HG03280 (cell line): ENCODE measurements around the gene CCHCR1.
A peak's percentile ranks its signal among the peaks of the same experiment; 100 is the strongest.
"Not testable (repeated sequence)": the region's sequence is repeated elsewhere in the genome, so short reads cannot be mapped to it uniquely, and the experiment has no call there.

Experiments
- ATAC-seq: cut with Tn5 transposase; IDR thresholded peaks from one replicate; pipeline ENCODE4 v1.9.1; 2021; ENCODE audit warnings: mild to moderate bottlenecking, moderate library complexity; ENCODE audit not compliant: unreplicated experiment

CCHCR1 gene

GRCh38 chr6:31185695-31186051 is 28.1 kb upstream of the CCHCR1 start:
- ATAC-seq: not testable (repeated sequence)

DNA sequence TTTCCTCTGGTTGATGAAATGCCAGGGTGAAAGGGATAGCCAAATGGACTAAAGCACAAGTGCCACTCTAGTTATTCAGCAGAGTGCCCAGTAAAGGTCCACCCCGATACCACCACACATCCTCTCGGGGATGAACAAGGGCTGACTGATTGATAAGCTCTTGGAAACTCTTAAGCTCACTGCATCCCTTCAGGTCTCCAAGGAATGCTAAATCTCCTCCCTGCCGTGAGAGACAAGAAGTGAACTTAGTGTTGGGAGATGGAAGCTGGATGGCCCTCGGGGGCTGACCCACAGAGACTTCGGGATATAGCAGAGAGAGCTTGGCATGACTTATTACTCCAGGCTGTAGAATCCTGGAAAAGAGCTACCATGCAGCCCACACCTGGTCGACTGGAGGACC is 26.3 kb upstream of the CCHCR1 start:
- ATAC-seq: not testable (repeated sequence)

DNA sequence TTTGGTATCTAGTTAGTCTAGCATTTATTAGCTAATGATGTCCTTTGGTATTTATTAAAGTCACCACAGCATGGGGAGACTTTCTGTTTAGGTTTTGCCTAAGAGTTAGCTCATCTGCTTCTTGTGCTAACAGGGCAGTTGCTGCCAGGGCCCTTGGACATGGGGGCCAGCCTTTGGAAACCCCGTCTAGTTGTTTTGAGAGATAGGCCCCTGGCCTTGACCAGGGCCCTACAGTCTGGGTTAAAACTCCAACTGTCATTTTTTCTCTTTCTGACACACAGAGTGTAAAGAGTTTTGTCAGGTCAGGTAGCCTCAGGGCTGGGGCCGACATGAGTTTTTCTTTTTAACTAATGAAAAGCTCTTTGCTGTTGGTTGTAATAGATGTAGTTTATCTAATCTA is 25.7 kb upstream of the CCHCR1 start:
- not testable (repeated sequence) for ATAC-seq

GRCh38 chr6:31180500-31180899 is 22.9 kb upstream of the CCHCR1 start:
- ATAC-seq: no peak

DNA sequence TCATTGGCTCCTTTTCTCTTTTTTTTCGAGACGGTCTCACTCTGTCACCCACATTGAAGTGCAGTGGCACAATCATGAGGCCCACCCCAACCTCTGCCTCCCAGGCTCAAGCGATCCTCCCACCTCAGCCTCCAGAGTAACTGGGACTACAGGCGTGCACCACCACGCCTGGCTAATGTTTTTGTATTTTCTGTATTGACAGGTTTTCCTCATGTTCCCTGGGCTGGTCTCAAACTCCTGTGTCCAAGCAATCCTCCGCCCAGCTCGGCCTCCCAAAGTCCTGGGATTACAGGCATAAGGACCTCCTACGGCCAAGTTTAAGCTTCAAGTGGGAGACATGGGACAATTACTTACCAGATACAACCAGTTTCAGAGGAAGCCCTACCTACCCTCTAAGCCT is 22.3 kb upstream of the CCHCR1 start:
- ATAC-seq: no peak

DNA sequence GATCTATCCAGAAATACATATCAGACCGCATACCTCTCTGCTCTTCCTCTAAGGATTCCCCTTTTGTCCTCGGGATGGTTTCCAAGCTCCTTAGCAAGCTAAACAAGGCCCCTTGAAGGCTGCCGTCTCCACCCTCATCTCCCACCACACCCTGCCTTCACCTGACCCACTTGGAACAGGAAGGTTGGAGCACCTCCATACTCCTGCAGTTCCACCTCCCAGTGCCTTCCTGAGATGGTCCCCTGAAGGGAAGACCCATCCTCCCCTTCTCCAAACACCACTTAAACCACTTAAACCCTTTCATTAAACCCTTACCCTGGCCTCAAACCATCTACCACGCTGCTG is 21.4 kb upstream of the CCHCR1 start:
- no peak for ATAC-seq

DNA sequence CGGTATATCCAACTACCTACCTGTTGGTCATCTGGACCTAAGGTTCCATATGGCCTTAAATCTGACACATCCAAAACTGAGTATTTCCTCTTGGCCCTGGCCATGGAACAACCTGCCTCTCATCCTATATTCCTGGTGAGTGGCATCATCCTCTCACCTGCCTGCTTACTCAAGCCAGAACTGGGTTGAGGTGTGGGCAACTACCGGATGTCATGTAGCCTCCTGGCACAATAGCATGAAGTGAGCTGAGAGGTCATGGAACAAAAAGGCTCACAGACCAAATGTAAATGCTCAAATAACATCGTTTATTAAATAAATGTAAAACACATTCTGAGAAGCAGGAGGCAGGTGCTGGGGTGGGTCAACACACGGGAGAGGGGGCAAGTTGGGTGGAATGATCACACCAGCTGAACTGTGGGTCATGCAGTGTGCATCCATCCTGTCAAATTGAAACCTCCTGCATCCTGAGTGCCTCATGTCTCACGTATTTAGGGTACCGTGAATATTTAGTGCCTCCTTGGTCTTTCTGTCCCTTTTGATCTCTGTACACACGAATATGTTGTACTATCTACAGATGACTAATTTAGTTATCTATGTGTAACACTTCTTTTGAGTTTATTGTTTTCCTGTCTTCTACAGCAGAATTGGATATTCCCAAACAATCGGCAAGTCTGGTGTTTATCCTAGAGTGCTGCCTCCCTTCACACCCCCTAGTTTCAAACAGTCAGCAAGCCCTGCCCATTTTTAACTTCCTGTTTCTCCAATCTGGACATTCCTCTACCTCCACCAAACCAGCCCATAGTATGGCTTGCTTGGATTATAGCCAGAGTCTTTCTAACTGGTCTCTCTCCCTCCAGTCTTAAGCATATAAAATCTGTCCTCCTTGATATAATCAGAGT is 20.8 kb upstream of the CCHCR1 start:
- no peak for ATAC-seq

- ATAC-seq: no peak
Observed at GRCh38 chr6:31175971-31176370, 18.4 kb upstream of the CCHCR1 start.

- no peak for ATAC-seq
Observed at GRCh38 chr6:31174378-31174777, 16.8 kb upstream of the CCHCR1 start.

- ATAC-seq: no peak
Observed at GRCh38 chr6:31173406-31173805, 15.8 kb upstream of the CCHCR1 start.

GRCh38 chr6:31172973-31173384 is 15.4 kb upstream of the CCHCR1 start:
- ATAC-seq: no peak

DNA sequence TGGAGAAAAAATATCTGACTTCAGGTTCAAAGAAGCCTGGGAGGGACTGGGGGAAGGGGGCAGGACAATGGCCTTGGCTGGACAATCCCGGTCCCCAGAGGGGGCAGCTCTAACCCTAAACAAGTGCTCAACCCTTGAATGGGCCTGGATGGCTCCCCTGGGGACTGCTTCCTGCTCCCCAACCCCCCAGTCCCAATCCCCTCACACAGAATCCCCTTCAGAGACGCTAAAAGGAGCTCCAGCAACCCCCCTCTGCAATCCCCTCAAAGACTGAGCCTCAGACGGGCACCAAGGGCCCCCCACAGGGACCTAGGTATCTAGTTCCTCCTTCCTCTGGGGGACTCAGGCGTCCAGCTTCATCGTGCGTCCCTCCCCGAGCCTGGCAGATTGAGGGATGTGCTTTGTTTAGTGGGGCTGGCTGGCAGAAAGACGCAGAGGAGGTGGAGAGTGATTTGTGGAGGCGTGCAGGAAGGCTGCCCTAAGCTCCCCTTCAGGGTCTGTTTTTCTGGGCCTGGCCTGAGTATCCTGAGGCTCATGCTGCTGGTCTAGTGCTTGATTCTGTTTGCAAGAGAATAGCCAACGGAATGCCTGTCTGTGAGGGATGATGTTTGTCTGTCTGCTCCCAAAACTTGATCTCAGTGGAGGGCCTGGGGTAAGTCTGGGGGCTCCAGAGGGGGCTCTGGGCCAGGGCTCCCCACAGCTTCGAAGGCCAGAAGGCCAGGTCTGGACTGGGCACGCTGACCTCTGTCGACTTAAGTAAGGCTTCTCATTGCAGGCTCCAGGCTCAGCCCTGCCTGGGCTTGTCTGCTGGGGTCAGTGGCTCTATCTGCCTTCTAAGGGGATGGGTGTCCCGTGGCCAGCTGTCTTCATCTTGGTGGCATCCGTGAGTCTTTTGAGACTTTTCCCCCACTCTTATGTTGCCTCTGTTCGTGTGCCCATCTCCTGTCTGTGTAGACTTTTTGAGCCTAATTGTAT is 14.6 kb upstream of the CCHCR1 start:
- ATAC-seq: no peak

DNA sequence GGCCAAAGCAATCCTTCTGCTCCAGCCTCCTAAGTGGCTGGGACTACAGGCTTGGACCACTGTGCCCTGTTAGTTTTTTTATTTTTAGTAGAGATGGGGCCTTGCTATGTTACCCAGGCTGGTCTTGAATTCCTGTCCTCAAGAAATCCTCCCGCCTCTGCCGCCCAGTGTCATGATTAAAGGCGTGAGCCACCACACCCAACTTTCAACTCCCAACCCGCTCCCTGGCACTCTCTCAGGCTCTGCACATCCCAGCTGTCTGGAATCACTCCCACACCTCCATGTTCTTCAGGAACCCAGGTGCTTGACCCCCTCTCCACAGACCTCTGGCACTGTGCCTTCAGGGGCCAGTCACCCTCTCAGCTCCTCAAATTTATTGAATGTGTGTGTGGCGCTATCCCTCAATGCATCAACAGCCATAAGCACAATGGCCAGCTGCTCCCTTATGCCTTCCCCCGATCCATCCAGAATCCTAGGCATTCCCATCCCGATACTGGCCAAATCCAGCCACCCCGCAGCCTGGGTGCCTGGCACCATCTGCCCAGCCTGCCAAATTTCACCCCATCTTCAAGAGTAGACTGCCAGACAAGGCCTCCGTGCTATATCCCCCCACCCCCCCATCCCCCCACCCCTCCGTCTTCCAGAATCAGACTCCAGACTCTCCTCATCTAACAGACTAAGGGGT is 13.5 kb upstream of the CCHCR1 start:
- no peak for ATAC-seq

- no peak for ATAC-seq
Observed at GRCh38 chr6:31170600-31170881, 12.9 kb upstream of the CCHCR1 start, which contains the start of gene POU5F1. Gene POU5F1, minus strand, starts transcription at chr6:31170682. Its CDS starts 62 bp downstream, at chr6:31170620.

GRCh38 chr6:31169858-31170599 is 12.4 kb upstream of the CCHCR1 start:
- not testable (repeated sequence) for ATAC-seq

DNA sequence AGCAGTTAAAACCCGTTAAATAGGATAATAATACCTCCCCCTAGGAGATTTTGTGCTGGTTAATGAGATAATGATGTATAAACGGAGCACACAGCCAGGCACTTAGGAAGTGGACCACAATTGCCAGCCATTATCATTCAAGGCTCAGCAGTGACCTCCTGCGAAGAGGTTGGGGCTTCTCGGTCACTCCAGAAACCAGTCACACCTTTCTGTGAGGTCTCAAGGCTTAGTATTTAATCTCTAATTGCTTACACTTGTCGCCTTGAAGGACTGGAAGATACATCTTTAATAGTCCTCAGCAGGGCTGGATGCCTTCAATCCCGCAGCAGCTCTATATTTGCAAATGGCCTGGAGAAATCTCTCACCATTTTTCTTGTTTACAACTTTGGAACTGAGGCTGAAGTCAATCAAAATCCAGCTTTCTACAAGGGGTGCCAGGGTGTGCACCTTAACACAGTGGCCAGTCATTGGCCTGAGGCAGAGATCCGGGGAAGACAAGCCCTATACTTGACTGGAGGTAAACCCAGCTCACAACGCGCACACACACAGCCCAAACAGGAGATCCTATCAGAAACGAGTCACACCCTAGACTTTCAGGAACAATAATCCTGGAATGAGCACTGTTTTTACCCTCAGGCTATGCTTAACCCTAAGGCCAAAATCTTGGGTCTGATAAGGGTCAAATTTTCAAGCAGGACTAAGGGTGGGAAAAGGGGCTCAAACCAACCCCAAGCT is 11.7 kb upstream of the CCHCR1 start:
- ATAC-seq: no peak

GRCh38 chr6:31168606-31169005 is 11.0 kb upstream of the CCHCR1 start:
- ATAC-seq: no peak

DNA sequence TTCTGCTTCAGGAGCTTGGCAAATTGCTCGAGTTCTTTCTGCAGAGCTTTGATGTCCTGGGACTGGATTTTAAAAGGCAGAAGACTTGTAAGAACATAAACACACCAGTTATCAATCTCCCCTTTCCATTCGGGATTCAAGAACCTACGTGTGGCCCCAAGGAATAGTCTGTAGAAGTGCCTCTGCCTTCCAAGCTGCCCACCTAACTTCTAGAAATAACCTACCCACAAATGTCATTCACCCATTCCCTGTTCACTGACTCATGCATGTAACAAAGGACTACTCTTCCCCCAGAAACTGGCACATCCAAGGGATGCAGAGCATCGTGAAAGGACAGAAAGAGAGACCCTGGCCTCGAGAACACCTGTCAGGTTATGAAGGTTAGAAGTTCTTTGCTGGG is 8.4 kb upstream of the CCHCR1 start:
- no peak for ATAC-seq

GRCh38 chr6:31165064-31165832 is 7.6 kb upstream of the CCHCR1 start:
- peak; percentile 62 for ATAC-seq
